Ovary (tissue), 9 donors: ENCODE measurements around the gene MKLN1. TPM values are rescaled to one million over a fixed set of nuclear protein-coding genes. Genes with fewer than 3 reads are reported as not detected.

ENCODE experiments used
- DNase-seq, 5 donors: peaks; one replicate each; pipeline ENCODE4 v3.0.0-alpha.2; 2019 to 2020
- H3K27ac ChIP-seq, 2 donors: fragments of 200-600 bp; one replicate each; pipeline versions ENCODE4 v1.5.1 to v1.8.0; 2019 to 2022
- H3K27me3 ChIP-seq: fragments of 200-600 bp; one replicate; pipeline ENCODE4 v1.8.0; 2022
- H3K36me3 ChIP-seq: fragments of 200-600 bp; sonication (generic); one replicate; pipeline ENCODE4 v1.5.1; 2019
- H3K4me1 ChIP-seq: one replicate; pipeline ENCODE4 v1.8.1; 2013; ENCODE audit warnings: mild to moderate bottlenecking, moderate library complexity; ENCODE audit not compliant: insufficient read depth
- H3K4me3 ChIP-seq: fragments of 200-600 bp; sonication (generic); one replicate; pipeline ENCODE4 v1.5.1; 2017
- H3K9me3 ChIP-seq, 2 donors: fragments of 200-600 bp in 1 of 2; sonication (generic) in 1 of 2; one replicate each; pipeline versions ENCODE4 v1.5.1 to v1.8.1; 2013 to 2019; ENCODE audit warnings: mild to moderate bottlenecking in 1 of 2, moderate library complexity in 1 of 2
- EP300 ChIP-seq: sonication (generic); formaldehyde crosslinking; IDR thresholded peaks from one replicate; pipeline ENCODE4 v1.6.1; 2017; ENCODE audit warnings: antibody characterized with exemption
- POLR2A ChIP-seq: fragments of 450-650 bp; IDR thresholded peaks from one replicate; pipeline ENCODE4 v1.6.1; 2017; ENCODE audit warnings: antibody characterized with exemption, mild to moderate bottlenecking, moderate library complexity
- WGBS, 3 donors: extraction: QIAGEN DNeasy Blood & Tissue Kit in 1 of 3; methylation state at CpG; one replicate each; pipeline versions ENCODE4 v1.1.5 to v1.1.7; 2013 to 2017; 5-methylcytosine and 5-hydroxymethylcytosine counted together
- intact Hi-C, 4 donors: fragments of 100-400 bp; cut with DNase I; formaldehyde crosslinking; loops; one replicate each; pipeline versions ENCODE4 v1.11.0 to v1.15.1; 2022 to 2023
- polyA plus RNA-seq, 2 donors: library from polyadenylated mRNA; stranded (reverse); fragments of 200-250 nt in 1 of 2; fragments of 350-450 nt in 1 of 2; fragmentation: Illumina TruSeq in 1 of 2; extraction: RNeasy Lipid Tissue Mini Kit (QIAGEN cat#74804) in 1 of 2; gene quantifications; one replicate each; pipeline ENCODE4 v1.2.3, GENCODE V29; 2013 to 2014
- total RNA-seq, 7 donors: library from RNA; depleted of rRNA in 2 of 7; stranded (reverse); fragments of >200 nt in 2 of 7; fragmentation: NEBNext Ultra II Directional in 3 of 7; extraction: Animal tissue kit (Norgen Biotek cat#: 25700) in 3 of 7; gene quantifications; one replicate each; pipeline versions ENCODE4 v1.1.0 to v1.2.4, GENCODE V29; 2016 to 2023
- TF ChIP-seq, protein P1 (sequence below), 3 donors: fragments of 450-650 bp in 2 of 3; fragments of 200-600 bp in 1 of 3; IDR thresholded peaks; one replicate each; pipeline versions ENCODE4 v1.5.1 to v1.8.0; 2016 to 2022; ENCODE audit warnings: antibody characterized with exemption in 3 of 3, mild to moderate bottlenecking in 1 of 3
- donor health status: DM: no; HTN: no; CAD: no; lungs with moderate emphysema.
- donor health status: DM: no; HTN: no; CAD: no.
- donor health status: Bipolar disorder and iron deficiency.
- donor health status: DM: yes; HTN: yes; CAD: no.
- donor health status: DM: no; HTN: no; CAD: no.
- donor health status: DM: yes; HTN: yes; CAD: no.

The MKLN1 gene
- total and polyA plus RNA-seq, 9 donors: 12.7 to 87.1 (median 53.8) TPM

DNA sequence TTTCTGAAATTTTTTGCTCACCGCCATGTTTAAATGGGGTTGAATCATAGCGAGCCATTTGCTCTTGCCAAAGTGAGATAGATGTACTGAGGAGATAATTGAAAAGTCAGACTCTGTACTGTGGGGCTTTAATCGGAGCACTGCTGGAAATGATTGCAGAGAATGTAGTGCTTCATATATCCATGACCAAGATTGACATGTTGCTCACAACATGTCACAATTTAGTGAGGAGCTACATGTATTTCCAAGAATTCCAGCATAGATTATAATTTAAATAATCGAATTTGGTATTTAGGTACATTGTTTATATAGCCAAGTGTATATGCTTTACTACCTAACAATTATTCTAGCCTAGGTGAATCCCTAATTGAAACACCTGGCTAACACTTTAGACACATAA is 162.2 kb downstream of the MKLN1 start:
- no peak for DNase-seq
- Histone ChIP-seq H3K27ac (no peak overlapping the region), H3K27me3 (no peaks in the 10 kb centered on the region), H3K4me1 (no peaks in the 10 kb centered on the region), H3K4me3 (no peak overlapping the region), H3K36me3 (no peaks in the 10 kb centered on the region), H3K9me3 (no peaks in the 10 kb centered on the region)
- WGBS, 3 donors: 94 to 97% (median 97%) methylated on average over 4 of the region's 4 CpGs
- TF ChIP-seq, protein P1, sequence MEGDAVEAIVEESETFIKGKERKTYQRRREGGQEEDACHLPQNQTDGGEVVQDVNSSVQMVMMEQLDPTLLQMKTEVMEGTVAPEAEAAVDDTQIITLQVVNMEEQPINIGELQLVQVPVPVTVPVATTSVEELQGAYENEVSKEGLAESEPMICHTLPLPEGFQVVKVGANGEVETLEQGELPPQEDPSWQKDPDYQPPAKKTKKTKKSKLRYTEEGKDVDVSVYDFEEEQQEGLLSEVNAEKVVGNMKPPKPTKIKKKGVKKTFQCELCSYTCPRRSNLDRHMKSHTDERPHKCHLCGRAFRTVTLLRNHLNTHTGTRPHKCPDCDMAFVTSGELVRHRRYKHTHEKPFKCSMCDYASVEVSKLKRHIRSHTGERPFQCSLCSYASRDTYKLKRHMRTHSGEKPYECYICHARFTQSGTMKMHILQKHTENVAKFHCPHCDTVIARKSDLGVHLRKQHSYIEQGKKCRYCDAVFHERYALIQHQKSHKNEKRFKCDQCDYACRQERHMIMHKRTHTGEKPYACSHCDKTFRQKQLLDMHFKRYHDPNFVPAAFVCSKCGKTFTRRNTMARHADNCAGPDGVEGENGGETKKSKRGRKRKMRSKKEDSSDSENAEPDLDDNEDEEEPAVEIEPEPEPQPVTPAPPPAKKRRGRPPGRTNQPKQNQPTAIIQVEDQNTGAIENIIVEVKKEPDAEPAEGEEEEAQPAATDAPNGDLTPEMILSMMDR (IDR thresholded peaks at IDR 0.05): no peak
- TF ChIP-seq POLR2A (no peak), EP300 (no peak)
- intact Hi-C loops: no loop called here

DNA sequence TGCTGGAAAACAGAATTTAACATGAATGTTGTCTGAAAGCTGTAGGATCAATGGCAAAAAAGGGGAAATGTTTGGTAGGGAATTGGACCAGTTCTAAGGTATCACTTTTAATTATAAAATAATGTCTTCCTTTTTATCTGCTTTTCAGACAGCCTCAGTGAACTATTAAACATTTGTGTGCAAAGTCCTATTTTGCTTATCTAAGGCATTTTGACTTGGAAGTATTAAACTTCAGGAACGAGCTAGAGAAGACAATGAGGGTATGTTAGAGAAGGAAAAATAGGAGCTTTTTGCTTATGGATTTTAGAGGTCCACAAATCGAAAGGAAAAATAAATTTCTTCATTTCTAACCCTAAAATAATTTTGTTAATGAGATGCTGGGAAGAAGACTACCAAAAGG is 165.4 kb downstream of the MKLN1 start:
- DNase-seq: no peak
- intact Hi-C loops: no loop called here
- H3K9me3 ChIP-seq: no peaks in the 10 kb centered on the region
- no peaks in the 10 kb centered on the region for H3K4me1 ChIP-seq
- no peak overlapping the region for H3K4me3 ChIP-seq
- WGBS, 3 donors: 57 to 68% (median 67%) methylated on average over 2 of the region's 2 CpGs
- TF ChIP-seq POLR2A (no peak), EP300 (no peak)
- TF ChIP-seq, protein P1 (IDR thresholded peaks at IDR 0.05): no peak
- no peak overlapping the region for H3K27ac ChIP-seq
- H3K27me3 ChIP-seq: no peaks in the 10 kb centered on the region
- no peaks in the 10 kb centered on the region for H3K36me3 ChIP-seq

GRCh38 chr7:131493581-131493980 is 165.9 kb downstream of the MKLN1 start:
- H3K9me3 ChIP-seq: no peaks in the 10 kb centered on the region
- no peaks in the 10 kb centered on the region for H3K27me3 ChIP-seq
- H3K36me3 ChIP-seq: no peaks in the 10 kb centered on the region
- no peak overlapping the region for H3K27ac ChIP-seq
- H3K4me1 ChIP-seq: no peaks in the 10 kb centered on the region
- H3K4me3 ChIP-seq: no peak overlapping the region
- intact Hi-C loops: no loop called here
- TF ChIP-seq, protein P1 (IDR thresholded peaks at IDR 0.05): no peak
- no peak for TF ChIP-seq POLR2A
- no peak for TF ChIP-seq EP300
- no peak for DNase-seq

DNA sequence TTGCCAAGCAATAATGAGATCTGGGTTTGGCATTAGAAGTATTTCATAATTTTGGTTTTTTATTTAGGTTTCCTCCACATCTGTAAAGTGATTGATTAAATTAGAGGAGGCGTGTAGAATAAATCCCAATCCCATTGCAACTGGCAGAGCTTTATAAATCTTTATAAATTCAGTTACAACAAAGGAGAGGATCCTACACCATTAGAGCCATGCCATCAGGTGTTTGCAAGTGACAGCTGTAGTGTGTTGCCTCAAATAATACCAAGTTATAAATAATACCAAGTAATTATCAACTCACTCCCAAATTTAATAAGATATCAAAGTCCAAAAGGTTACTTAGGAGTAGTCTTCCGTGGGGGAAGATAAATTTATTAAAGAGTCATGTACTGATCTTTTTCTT is 166.5 kb downstream of the MKLN1 start:
- 86 to 95% (median 90%) methylated on average over 2 of the region's 2 CpGs for WGBS, 3 donors
- H3K4me3 ChIP-seq: no peak overlapping the region
- no peak overlapping the region for H3K27ac ChIP-seq
- no peaks in the 10 kb centered on the region for H3K4me1 ChIP-seq
- no peaks in the 10 kb centered on the region for H3K27me3 ChIP-seq
- intact Hi-C loops: no loop called here
- H3K9me3 ChIP-seq: no peaks in the 10 kb centered on the region
- TF ChIP-seq POLR2A (no peak), EP300 (no peak)
- TF ChIP-seq, protein P1 (IDR thresholded peaks at IDR 0.05): no peak
- DNase-seq: no peak
- H3K36me3 ChIP-seq: no peaks in the 10 kb centered on the region
